Kidney (tissue), 14 donors: ENCODE data around the gene ISG15. TPM values are rescaled to one million over a fixed set of nuclear protein-coding genes. Genes with fewer than 3 reads are reported as not detected.

Source experiments
- DNase-seq, 5 donors: peaks; one replicate each; pipeline ENCODE4 v3.0.0-alpha.2; 2013 to 2020
- FAIRE-seq: peaks from 2 replicates; lab custom pipeline; 2012; peaks lifted over from hg19 to GRCh38; lab: Jason Lieb, UNC
- H3K27ac ChIP-seq, 2 donors: one replicate each; pipeline ENCODE4 v1.7.0; 2013; ENCODE audit warnings: low read depth in 2 of 2, low read length in 2 of 2, inconsistent platforms in 1 of 2
- H3K27me3 ChIP-seq: one replicate; pipeline ENCODE4 v1.7.1; 2013; ENCODE audit warnings: low read length, inconsistent platforms; ENCODE audit not compliant: control insufficient read depth, insufficient read depth
- H3K36me3 ChIP-seq, 3 donors: one replicate each; pipeline versions ENCODE4 v1.7.0 to v1.7.1; 2013; ENCODE audit warnings: low read length in 3 of 3, control low read depth in 1 of 3, inconsistent platforms in 1 of 3; ENCODE audit not compliant: insufficient read depth in 3 of 3, control insufficient read depth in 2 of 3
- H3K4me1 ChIP-seq, 3 donors: one replicate each; pipeline versions ENCODE4 v1.7.0 to v1.7.1; 2013; ENCODE audit warnings: low read length in 3 of 3, inconsistent platforms in 1 of 3, low read depth in 1 of 3; ENCODE audit not compliant: control insufficient read depth in 2 of 3, insufficient read depth in 2 of 3
- H3K4me3 ChIP-seq, 3 donors: one replicate each; pipeline versions ENCODE4 v1.7.0 to v1.8.1; 2013; ENCODE audit warnings: low read length in 3 of 3, control low read depth in 1 of 3, inconsistent platforms in 1 of 3
- H3K9ac ChIP-seq, 3 donors: one replicate each; pipeline versions ENCODE4 v1.7.0 to v1.7.1; 2013; ENCODE audit warnings: low read length in 3 of 3, control low read depth in 1 of 3, inconsistent platforms in 1 of 3
- H3K9me3 ChIP-seq, 3 donors: one replicate each; pipeline versions ENCODE4 v1.7.0 to v1.7.1; 2013; ENCODE audit warnings: low read length in 3 of 3, control low read depth in 1 of 3, inconsistent platforms in 1 of 3; ENCODE audit not compliant: control insufficient read depth in 2 of 3, insufficient read depth in 1 of 3
- intact Hi-C: fragments of 100-400 bp; cut with DNase I; formaldehyde crosslinking; loops from one replicate; pipeline ENCODE4 v1.11.1; 2022
- polyA plus RNA-seq: library from polyadenylated mRNA; stranded (reverse); fragments of 350-450 nt; fragmentation: Illumina TruSeq; extraction: RNeasy Lipid Tissue Mini Kit (QIAGEN cat#74804); gene quantifications from one replicate; pipeline ENCODE4 v1.2.3, GENCODE V29; 2014; ENCODE audit warnings: low read depth, low replicate concordance; ENCODE audit not compliant: insufficient read depth
- total RNA-seq: library from RNA; stranded (reverse); fragmentation: NEBNext Ultra II Directional; extraction: Animal tissue kit (Norgen Biotek cat#: 25700); gene quantifications from one replicate; pipeline ENCODE4 v1.2.1, GENCODE V29; 2021
- TF ChIP-seq, protein P1 (sequence below): IDR thresholded peaks from 3 replicates; pipeline ENCODE4 v1.5.1; 2012; ENCODE audit warnings: mild to moderate bottlenecking, moderate library complexity, borderline replicate concordance; ENCODE audit not compliant: insufficient read depth; ENCODE audit errors: extremely low read depth
- donor health status: control.
- donor health status: control.
- donor health status: control.
- donor health status: control.
- donor health status: control.
- donor health status: DM: yes; HTN: yes; CAD: no.
- donor health status: Normal renal cell carcinoma (clear cell type).

The ISG15 gene
- total and polyA plus RNA-seq, 2 donors from 2014 or later: 23.9 to 65.9 TPM

GRCh38 chr1:970242-970972 lies 42.9 kb upstream of the ISG15 start:
- Histone ChIP-seq H3K9me3 (no peaks in the 10 kb centered on the region), H3K9ac (no peak overlapping the region), H3K27me3 (peaks cover 9% of the 10 kb centered on the region), H3K36me3 (no peaks in the 10 kb centered on the region), H3K4me3 (no peak overlapping the region), H3K4me1 (peaks cover 0 to 7% (median 0%) of the 10 kb centered on the region in 3 donors), H3K27ac (no peak overlapping the region)
- FAIRE-seq: no peak
- TF ChIP-seq, protein P1, sequence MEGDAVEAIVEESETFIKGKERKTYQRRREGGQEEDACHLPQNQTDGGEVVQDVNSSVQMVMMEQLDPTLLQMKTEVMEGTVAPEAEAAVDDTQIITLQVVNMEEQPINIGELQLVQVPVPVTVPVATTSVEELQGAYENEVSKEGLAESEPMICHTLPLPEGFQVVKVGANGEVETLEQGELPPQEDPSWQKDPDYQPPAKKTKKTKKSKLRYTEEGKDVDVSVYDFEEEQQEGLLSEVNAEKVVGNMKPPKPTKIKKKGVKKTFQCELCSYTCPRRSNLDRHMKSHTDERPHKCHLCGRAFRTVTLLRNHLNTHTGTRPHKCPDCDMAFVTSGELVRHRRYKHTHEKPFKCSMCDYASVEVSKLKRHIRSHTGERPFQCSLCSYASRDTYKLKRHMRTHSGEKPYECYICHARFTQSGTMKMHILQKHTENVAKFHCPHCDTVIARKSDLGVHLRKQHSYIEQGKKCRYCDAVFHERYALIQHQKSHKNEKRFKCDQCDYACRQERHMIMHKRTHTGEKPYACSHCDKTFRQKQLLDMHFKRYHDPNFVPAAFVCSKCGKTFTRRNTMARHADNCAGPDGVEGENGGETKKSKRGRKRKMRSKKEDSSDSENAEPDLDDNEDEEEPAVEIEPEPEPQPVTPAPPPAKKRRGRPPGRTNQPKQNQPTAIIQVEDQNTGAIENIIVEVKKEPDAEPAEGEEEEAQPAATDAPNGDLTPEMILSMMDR: no peak
- intact Hi-C loops: no loop called here
- peak in 2 of 5 donors; percentile 32 to 53 for DNase-seq

GRCh38 chr1:970973-971730 lies 42.1 kb upstream of the ISG15 start:
- H3K9me3 ChIP-seq: no peaks in the 10 kb centered on the region
- no peak for FAIRE-seq
- peaks cover 9% of the 10 kb centered on the region for H3K27me3 ChIP-seq
- intact Hi-C loops: no loop called here
- DNase-seq: peak in 1 of 5 donors; percentile 58
- no peaks in the 10 kb centered on the region for H3K36me3 ChIP-seq
- peaks cover 0 to 11% (median 0%) of the 10 kb centered on the region in 3 donors for H3K4me1 ChIP-seq
- no peak overlapping the region for H3K4me3 ChIP-seq
- no peak overlapping the region for H3K27ac ChIP-seq
- no peak overlapping the region for H3K9ac ChIP-seq
- TF ChIP-seq, protein P1: no peak

GRCh38 chr1:971751-972506 lies 41.4 kb upstream of the ISG15 start:
- no peak for FAIRE-seq
- no peak overlapping the region for H3K9ac ChIP-seq
- H3K27ac ChIP-seq: no peak overlapping the region
- H3K27me3 ChIP-seq: peaks cover 9% of the 10 kb centered on the region
- intact Hi-C loops: no loop called here
- no peaks in the 10 kb centered on the region for H3K36me3 ChIP-seq
- no peaks in the 10 kb centered on the region for H3K9me3 ChIP-seq
- TF ChIP-seq, protein P1: no peak
- DNase-seq: no peak
- peaks cover 0 to 9% (median 0%) of the 10 kb centered on the region in 3 donors for H3K4me1 ChIP-seq
- no peak overlapping the region for H3K4me3 ChIP-seq
